Mesothelial cell of epicardium (in vitro differentiated cells): ENCODE results near the gene DAB2IP. TPM values are rescaled to one million over a fixed set of nuclear protein-coding genes. Genes with fewer than 3 reads are reported as not detected.

Source experiments
- DNase-seq, 2 experiments: peaks; one replicate each; pipeline ENCODE4 v3.0.0; 2021; ENCODE audit warnings: low spot score in 2 of 2; ENCODE audit not compliant: unreplicated experiment in 2 of 2
- H3K27ac Mint-ChIP-seq: 2 replicates; pipeline ENCODE4 v1.8.0; 2021; ENCODE audit warnings: mixed read lengths
- H3K27me3 Mint-ChIP-seq: 2 replicates; pipeline ENCODE4 v1.8.0; 2021; ENCODE audit warnings: low read depth, mixed read lengths
- H3K36me3 Mint-ChIP-seq: 2 replicates; pipeline ENCODE4 v1.8.0; 2021; ENCODE audit warnings: mixed read lengths
- H3K4me1 Mint-ChIP-seq: 2 replicates; pipeline ENCODE4 v1.8.0; 2021; ENCODE audit warnings: mixed read lengths
- H3K4me3 Mint-ChIP-seq: 2 replicates; pipeline ENCODE4 v1.8.0; 2021; ENCODE audit warnings: mild to moderate bottlenecking, moderate library complexity, mixed read lengths
- H3K9me3 Mint-ChIP-seq: 2 replicates; pipeline ENCODE4 v1.8.0; 2021; ENCODE audit warnings: mixed read lengths
- total RNA-seq: library from RNA; stranded (reverse); gene quantifications from 3 replicates; pipeline ENCODE4 v1.2.1, GENCODE V29; 2021
- TF ChIP-seq, protein P1 (sequence below): fragments of 200-600 bp; sonication (generic); IDR thresholded peaks from one replicate; pipeline ENCODE4 v1.5.0; 2021; ENCODE audit warnings: antibody characterized with exemption; ENCODE audit not compliant: unreplicated experiment

Gene DAB2IP
- total RNA-seq, 1 donor from 2014 or later, result 75.7 TPM

DNA sequence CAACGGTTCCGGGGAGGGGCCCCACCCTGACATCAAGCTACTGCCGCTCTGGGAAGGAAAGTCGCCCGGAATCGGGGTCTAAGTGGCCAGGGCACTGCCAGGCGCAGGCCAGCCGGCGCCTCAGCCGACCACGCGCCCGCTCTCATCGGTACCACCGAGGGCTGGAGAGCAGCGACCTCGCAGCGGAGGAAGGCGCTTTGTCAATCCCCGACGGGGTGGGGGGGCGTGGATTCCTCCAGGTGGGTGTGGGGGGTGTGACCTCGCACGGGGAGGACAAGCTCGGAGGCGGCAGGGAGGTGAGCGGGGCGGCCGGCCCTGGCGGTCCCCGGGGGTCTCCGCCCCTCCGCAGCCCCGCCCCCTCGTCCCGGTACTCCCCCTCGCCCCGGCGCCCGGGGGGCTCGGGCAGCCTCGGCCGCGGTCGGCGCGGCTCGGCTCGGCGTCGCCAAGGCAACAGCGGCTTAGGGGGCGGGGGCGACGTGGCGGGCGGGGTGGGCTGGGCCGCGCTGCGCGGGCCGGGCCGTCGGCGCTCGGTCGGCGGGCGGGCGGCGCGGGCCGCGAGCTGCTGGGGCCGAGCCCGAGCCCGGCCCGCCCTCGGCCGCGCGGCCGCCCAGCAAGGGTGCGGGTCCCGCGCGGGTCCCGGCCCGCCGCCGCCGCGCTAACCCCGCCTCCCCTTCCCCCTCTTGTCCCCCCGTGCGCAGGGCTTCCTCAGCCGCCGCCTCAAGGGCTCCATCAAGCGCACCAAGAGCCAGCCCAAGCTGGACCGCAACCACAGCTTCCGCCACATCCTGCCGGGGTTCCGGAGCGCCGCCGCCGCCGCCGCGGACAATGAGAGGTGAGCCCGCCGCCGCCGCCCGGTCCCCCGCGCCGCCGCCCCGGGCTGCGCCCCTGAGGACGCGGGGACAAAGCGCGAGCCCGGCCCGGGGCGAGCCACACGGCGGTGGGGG lies 47.5 kb downstream of the DAB2IP start:
- Mint-ChIP-seq H3K9me3 (no peaks in the 10 kb centered on the region), H3K27me3 (no peaks in the 10 kb centered on the region), H3K36me3 (peaks cover 3% of the 10 kb centered on the region), H3K4me3 (peak overlapping the region; percentile 67), H3K27ac (no peak overlapping the region), H3K4me1 (peaks cover 14% of the 10 kb centered on the region)
- TF ChIP-seq, protein P1, sequence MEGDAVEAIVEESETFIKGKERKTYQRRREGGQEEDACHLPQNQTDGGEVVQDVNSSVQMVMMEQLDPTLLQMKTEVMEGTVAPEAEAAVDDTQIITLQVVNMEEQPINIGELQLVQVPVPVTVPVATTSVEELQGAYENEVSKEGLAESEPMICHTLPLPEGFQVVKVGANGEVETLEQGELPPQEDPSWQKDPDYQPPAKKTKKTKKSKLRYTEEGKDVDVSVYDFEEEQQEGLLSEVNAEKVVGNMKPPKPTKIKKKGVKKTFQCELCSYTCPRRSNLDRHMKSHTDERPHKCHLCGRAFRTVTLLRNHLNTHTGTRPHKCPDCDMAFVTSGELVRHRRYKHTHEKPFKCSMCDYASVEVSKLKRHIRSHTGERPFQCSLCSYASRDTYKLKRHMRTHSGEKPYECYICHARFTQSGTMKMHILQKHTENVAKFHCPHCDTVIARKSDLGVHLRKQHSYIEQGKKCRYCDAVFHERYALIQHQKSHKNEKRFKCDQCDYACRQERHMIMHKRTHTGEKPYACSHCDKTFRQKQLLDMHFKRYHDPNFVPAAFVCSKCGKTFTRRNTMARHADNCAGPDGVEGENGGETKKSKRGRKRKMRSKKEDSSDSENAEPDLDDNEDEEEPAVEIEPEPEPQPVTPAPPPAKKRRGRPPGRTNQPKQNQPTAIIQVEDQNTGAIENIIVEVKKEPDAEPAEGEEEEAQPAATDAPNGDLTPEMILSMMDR, result no peak
- DNase-seq, result peak; percentile 76 to 79

DNA sequence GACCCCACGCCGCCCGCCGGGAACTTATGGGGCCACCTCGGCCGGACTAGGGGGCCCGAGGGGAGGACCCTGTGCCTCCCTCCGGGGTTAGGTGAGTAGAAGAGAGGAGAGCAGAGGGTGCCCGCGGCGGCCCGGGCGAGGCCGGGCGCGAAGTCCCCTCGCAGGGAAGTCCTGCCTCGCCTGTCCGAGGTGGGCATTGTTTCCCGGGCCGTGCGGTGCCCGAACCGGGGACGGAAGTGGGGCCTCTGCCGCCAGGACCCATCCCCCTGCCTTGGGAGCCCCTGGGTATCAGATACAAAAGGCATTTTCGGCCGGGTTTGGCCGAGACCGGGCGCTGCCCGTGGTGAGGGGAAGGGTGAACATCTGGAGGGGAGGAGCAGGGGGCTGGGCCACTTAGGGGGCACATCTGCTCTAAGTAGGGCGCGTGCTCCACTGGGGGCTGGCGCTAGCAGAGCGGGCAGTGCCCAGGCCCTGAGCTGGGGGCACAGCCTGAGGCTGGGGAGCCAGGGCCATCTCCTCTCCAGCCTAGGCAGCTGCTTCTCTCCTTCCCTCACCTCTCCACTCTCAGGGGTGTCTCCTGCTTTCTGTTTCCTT lies 48.2 kb downstream of the DAB2IP start:
- no peaks in the 10 kb centered on the region for H3K27me3 Mint-ChIP-seq
- no peak overlapping the region for H3K27ac Mint-ChIP-seq
- TF ChIP-seq, protein P1, result no peak
- no peaks in the 10 kb centered on the region for H3K9me3 Mint-ChIP-seq
- H3K4me3 Mint-ChIP-seq, result peak overlapping the region; percentile 69
- no peak for DNase-seq
- H3K4me1 Mint-ChIP-seq, result peaks cover 10% of the 10 kb centered on the region
- H3K36me3 Mint-ChIP-seq, result peaks cover 3% of the 10 kb centered on the region

DNA sequence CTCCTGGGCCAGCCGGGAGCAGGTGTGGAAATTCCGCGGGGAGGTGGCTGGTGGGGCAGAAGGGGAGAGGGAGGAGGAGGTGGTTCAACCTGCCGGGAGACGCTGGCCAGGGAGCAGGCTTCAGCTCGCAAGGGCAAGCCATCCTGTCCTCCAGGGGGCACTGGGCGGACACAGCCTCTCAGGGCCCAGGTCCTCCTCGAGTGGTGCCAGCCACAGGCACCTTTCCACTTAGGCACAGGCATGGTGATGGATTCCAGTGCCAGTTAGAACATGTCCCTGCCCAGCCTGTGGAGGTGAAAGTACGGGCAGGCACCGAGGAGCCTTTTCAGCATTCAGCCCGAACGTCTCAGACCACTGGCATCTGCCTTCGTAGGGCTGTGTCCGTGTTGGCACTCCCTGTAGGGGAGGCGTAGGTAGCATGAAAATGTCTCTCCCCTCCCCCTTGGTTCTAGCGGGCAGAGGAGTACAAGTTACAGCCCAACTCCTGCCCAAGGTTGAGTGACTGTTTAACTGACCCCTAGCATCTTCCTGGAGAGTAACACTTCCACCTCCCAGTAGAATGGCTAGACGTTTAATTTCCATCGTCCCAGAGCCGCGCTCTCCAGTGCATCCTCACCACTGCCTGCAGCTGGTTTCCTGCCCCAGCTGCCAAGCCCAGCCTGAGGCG lies 48.9 kb downstream of the DAB2IP start:
- peaks cover 3% of the 10 kb centered on the region for H3K36me3 Mint-ChIP-seq
- no peak for DNase-seq
- no peak overlapping the region for H3K27ac Mint-ChIP-seq
- TF ChIP-seq, protein P1, result no peak
- no peaks in the 10 kb centered on the region for H3K9me3 Mint-ChIP-seq
- no peaks in the 10 kb centered on the region for H3K27me3 Mint-ChIP-seq
- peaks cover 9% of the 10 kb centered on the region for H3K4me1 Mint-ChIP-seq
- peak overlapping the region; percentile 69 for H3K4me3 Mint-ChIP-seq

DNA sequence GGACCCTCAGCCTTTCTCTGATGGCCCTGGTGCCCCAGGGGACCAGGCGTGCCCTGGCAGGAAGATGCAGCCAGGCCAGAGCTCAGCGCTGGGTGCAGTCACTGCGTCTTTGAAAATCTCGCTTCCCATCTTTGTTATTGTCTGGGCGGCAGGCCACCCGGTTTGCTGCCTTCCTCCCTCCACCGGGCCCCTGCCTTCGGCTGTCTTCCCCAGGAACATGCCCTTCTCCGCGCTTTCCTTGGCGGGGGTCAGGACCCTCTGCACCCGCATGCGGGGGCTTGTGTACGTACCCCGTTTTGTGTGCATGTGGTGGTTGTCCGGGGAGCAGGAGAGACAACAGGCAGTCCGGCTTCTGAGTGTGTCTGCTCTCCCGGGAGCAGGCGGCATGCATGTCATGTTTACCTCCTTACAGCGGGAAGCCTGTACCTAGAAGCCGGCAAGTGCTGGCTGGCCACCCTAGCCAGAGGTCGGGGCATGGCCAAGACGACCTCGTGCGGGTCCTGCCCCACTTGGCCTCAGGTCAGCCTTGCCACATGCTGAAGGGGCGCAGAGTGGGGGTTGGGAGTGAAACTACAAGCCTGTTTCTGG lies 49.5 kb downstream of the DAB2IP start:
- Mint-ChIP-seq H3K36me3 (peaks cover 3% of the 10 kb centered on the region), H3K4me3 (peak overlapping the region; percentile 69), H3K9me3 (no peaks in the 10 kb centered on the region), H3K4me1 (peaks cover 10% of the 10 kb centered on the region), H3K27ac (no peak overlapping the region), H3K27me3 (no peaks in the 10 kb centered on the region)
- no peak for DNase-seq
- TF ChIP-seq, protein P1, result no peak

DNA sequence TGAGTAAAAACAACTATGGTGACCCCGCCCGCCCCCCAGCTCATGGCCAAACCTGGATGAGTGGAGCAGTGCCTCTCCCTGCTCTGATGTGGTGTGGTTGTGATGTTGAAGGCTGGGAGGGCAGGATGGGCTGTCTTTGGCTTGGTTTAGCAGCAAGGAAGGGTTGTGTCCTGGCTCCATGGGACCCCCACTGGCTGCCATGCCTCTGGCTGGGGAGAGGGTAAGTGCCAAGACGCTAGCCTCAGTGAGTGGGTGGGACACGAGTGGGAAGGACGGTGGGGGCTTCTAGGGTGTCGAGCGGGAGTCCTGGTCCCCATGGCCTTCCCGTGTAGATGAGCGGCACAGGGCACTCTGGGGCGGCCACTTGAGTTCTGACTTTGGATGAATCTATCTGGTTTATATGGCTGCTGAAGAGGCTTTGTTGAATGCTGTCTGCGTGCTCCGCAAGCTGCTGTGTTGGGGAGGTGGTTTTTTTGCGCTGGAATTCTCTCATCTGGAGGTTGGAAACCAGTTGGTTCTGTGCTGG lies 50.4 kb downstream of the DAB2IP start:
- Mint-ChIP-seq H3K4me1 (peaks cover 17% of the 10 kb centered on the region), H3K4me3 (no peak overlapping the region)
- DNase-seq, result no peak

More for the DNA sequence above, 50.4 kb downstream of the DAB2IP start:
- Mint-ChIP-seq H3K9me3 (no peaks in the 10 kb centered on the region), H3K27me3 (no peaks in the 10 kb centered on the region), H3K27ac (no peak overlapping the region), H3K36me3 (peaks cover 3% of the 10 kb centered on the region)
- TF ChIP-seq, protein P1, result no peak
